ENCODE data around the gene FHOD3.

FHOD3 gene

GRCh38 chr18:36602620-36603019 lies 305.1 kb downstream of the FHOD3 start:
- DNase-seq: no peak

- DNase-seq: no peak
These were observed 310.6 kb downstream of the FHOD3 start for GRCh38 chr18:36608107-36608506.

GRCh38 chr18:36610258-36610657 lies 312.7 kb downstream of the FHOD3 start:
- DNase-seq: no peak

DNA sequence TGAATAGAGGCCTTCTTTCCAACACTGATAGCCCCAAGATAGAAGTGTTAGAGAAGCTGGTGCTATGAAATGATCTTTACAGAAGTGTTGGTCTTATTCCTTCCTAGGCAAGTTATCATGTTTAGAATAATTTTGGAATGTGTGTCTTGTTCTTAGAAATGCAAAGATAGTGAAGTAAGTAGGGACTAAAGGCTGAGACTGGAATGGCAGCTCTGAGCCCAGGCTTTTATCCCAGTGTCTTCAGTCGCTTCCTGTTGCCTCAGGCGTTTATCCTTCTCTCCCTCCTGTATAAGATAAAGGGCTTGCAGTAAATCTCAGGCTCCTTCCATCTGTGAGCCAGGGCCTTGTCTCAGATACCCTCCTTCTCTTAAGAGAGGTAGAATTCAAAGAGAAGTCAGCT lies 313.1 kb downstream of the FHOD3 start:
- no peak for DNase-seq

DNA sequence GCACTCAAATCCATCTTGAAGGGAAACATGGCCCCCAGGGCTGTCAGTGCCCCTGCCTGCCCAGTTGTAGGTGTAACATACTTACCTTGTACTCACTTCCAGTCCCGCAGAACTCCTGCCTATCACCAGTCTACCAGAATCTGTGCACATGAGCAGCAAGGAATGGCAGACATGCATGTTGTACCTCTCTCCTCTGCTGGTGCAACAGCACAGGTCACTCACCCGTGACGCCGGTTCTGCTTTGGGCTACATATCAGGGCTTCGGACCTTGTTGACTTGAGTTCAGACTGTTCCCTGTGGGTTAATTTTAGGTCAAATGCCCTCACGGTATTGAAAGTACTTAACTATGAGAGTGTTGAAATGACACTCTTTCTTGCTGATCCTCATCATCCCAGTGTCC lies 315.6 kb downstream of the FHOD3 start:
- no peak for DNase-seq

- DNase-seq: no peak
These were observed 316.3 kb downstream of the FHOD3 start for GRCh38 chr18:36613810-36614209.

- DNase-seq: no peak
These were observed 323.3 kb downstream of the FHOD3 start for GRCh38 chr18:36620788-36621187.

DNA sequence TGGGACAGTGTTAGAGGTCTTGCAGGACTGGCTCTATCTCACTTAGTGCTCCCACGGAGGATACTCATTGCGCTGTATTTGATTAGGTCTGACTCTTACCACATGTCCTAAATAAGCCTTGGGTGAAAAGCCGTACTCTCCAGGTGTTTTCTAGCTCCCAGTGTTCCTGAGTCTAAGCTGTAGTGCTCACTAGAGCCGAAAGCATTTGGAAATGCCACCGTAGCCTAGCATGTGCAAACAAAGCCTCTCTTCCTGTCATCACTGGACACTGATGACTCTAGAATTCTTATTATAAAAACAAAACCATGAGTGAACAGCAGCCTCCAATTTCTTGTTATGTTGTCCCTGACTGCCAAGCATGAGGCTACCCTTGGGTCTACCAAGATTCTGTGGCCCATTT lies 325.1 kb downstream of the FHOD3 start:
- no peak for DNase-seq

GRCh38 chr18:36623091-36623490 lies 325.6 kb downstream of the FHOD3 start:
- no peak for DNase-seq

GRCh38 chr18:36623681-36624190 lies 326.2 kb downstream of the FHOD3 start:
- no peak for DNase-seq

- no peak for DNase-seq
These were observed 327.1 kb downstream of the FHOD3 start for GRCh38 chr18:36624451-36625167.

- DNase-seq: no peak
These were observed 327.9 kb downstream of the FHOD3 start for GRCh38 chr18:36625386-36625785.

DNA sequence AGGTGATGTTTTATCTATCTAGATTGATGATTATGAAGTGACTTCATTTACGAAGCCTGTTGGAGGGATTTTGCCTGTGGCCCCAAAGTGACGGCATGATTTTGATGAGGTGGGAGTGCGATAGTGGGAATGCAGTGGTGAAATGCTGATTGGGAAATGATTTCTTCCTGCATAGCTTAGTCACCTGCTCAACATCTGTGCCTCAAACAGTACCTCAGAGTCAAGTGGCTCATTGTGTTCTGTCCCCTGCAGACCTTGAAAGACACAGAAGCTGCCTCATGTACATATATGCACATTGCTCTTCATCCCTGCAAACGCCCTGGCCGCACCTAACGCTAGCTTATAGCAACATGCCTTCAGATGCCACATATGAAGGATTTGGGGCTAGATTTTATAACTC lies 330.1 kb downstream of the FHOD3 start:
- DNase-seq: no peak

GRCh38 chr18:36628435-36629137 lies 331.1 kb downstream of the FHOD3 start:
- no peak for DNase-seq

GRCh38 chr18:36629138-36629530 lies 331.6 kb downstream of the FHOD3 start:
- DNase-seq: no peak

DNA sequence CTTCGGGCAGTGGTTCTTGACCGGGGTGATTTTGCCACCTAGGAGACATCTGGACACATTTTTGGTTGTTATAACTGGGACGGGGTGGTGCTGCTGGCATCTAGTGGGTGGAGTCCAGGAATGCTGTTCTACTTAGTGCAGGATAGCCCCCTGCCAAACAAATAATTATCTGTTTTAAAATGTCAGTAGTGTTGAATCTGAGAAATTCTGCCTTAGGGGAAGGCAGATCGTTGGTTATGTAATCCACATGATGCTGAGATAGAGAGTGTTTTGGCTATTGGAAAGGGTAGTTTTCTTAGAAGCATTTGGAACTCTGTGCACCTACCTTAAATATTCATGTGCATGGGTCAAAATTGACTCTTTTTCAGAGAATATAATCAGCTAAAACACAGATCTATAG lies 332.3 kb downstream of the FHOD3 start:
- no peak for DNase-seq

- no peak for DNase-seq
These were observed 333.4 kb downstream of the FHOD3 start for GRCh38 chr18:36630917-36631316.

- no peak for DNase-seq
These were observed 336.5 kb downstream of the FHOD3 start for GRCh38 chr18:36633961-36634412.

- DNase-seq: no peak
These were observed 337.2 kb downstream of the FHOD3 start for GRCh38 chr18:36634573-36635216.

DNA sequence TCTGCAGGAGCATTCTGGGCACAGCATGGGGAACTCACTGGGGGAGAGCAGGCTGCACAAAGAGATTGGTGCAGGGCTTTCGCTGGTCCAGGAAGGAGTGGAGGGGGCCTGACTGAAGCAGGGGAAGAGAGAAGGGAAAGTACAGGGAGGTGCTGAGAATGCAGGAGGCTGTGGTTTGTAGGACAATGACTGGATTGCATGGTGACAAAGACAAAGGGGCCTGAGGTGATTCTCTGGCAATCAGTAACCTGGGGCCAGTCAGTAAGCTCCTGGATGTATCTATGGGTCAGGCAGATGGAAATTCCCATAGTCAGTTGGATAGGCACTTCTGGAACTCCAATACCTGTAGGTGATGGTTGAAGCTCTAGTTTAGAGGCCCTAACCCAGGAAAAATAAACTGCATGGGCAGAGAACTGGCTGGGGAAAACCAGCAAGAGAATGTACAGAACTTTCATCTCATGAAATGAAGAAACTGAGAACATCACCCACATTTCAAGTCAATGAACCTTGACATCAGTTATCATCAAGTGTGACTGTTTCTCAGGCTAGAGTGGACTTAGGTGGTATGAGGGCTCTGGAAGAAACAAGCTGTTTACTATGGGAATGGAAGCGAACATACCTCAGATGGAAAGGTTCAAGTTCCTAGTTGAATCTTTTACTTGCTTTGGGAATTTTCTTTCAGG lies 338.0 kb downstream of the FHOD3 start:
- DNase-seq: no peak

GRCh38 chr18:36636237-36636817 lies 338.8 kb downstream of the FHOD3 start:
- no peak for DNase-seq

GRCh38 chr18:36638224-36638623 lies 340.7 kb downstream of the FHOD3 start:
- DNase-seq: no peak

Measured in activated naive CD4-positive, alpha-beta T cell treated with anti-CD3 and anti-CD28 coated beads, Interleukin-2, amount 50 U/mL, for 16 hours (primary cell).